Measurements from ENCODE around the gene PRKG1. TPM values are rescaled to one million over a fixed set of nuclear protein-coding genes. Genes with fewer than 3 reads are reported as not detected.

The PRKG1 gene
- total RNA-seq, 1 donor from 2014 or later = 26.4 TPM

- H3K27ac ChIP-seq = no peak overlapping the region
- no peaks in the 10 kb centered on the region for H3K36me3 ChIP-seq
- H2AFZ ChIP-seq (replicated peaks) = no peak overlapping the region
- no peak overlapping the region for H3K4me3 ChIP-seq
- no peaks in the 10 kb centered on the region for H3F3A ChIP-seq (ENCODE audit: low read depth)
- no peak overlapping the region for H3K4me2 ChIP-seq
- no peak for DNase-seq (ENCODE audit: low spot score)
- Mint-ChIP-seq H3K36me3 (no peaks in the 10 kb centered on the region), H3K4me3 (no peak overlapping the region), H3K27me3 (ENCODE audit: insufficient read depth, low read depth) (no peaks in the 10 kb centered on the region), H3K27ac (no peak overlapping the region), H3K4me1 (no peaks in the 10 kb centered on the region), H3K9me3 (no peaks in the 10 kb centered on the region)
- H3K79me2 ChIP-seq (ENCODE audit: low read depth) = no peaks in the 10 kb centered on the region
- no peaks in the 10 kb centered on the region for H4K20me1 ChIP-seq (ENCODE audit: low read depth)
- H3K4me1 ChIP-seq = peaks cover 6% of the 10 kb centered on the region
- no peak for TF ChIP-seq CTCF (IDR thresholded peaks at IDR 0.05)
- no peak for TF ChIP-seq EZH2phosphoT487 (IDR thresholded peaks at IDR 0.05)
- TF ChIP-seq EZH2 (IDR thresholded peaks at IDR 0.05) = no peak
- H3K27me3 ChIP-seq = no peaks in the 10 kb centered on the region
- no peaks in the 10 kb centered on the region for H3K9me3 ChIP-seq (ENCODE audit: low read depth)
- H3K9ac ChIP-seq = no peak overlapping the region
These were observed 635.2 kb downstream of the PRKG1 start for GRCh38 chr10:51709324-51709972.

GRCh38 chr10:51711519-51711891 lies 637.2 kb downstream of the PRKG1 start:
- Histone ChIP-seq H3K79me2 (ENCODE audit: low read depth) (no peaks in the 10 kb centered on the region), H3K27me3 (no peaks in the 10 kb centered on the region)
- no peaks in the 10 kb centered on the region for H3K9me3 Mint-ChIP-seq

GRCh38 chr10:51716981-51717380 lies 642.7 kb downstream of the PRKG1 start:
- Mint-ChIP-seq H3K36me3 (no peaks in the 10 kb centered on the region), H3K4me3 (no peak overlapping the region), H3K27ac (no peak overlapping the region), H3K9me3 (no peaks in the 10 kb centered on the region), H3K27me3 (ENCODE audit: insufficient read depth, low read depth) (peaks cover 2% of the 10 kb centered on the region), H3K4me1 (no peaks in the 10 kb centered on the region)
- DNase-seq (ENCODE audit: low spot score) = no peak
- no peak overlapping the region for H3K27ac ChIP-seq
- H4K20me1 ChIP-seq (ENCODE audit: low read depth) = no peaks in the 10 kb centered on the region
- TF ChIP-seq CTCF (IDR thresholded peaks at IDR 0.05) (no peak), EZH2 (IDR thresholded peaks at IDR 0.05) (no peak), EZH2phosphoT487 (IDR thresholded peaks at IDR 0.05) (no peak)
- H3K27me3 ChIP-seq = no peaks in the 10 kb centered on the region
- H3K9ac ChIP-seq = no peak overlapping the region
- no peaks in the 10 kb centered on the region for H3F3A ChIP-seq (ENCODE audit: low read depth)
- no peaks in the 10 kb centered on the region for H3K9me3 ChIP-seq (ENCODE audit: low read depth)
- H2AFZ ChIP-seq (replicated peaks) = no peak overlapping the region
- H3K4me1 ChIP-seq = peaks cover 6% of the 10 kb centered on the region
- no peaks in the 10 kb centered on the region for H3K36me3 ChIP-seq
- H3K4me2 ChIP-seq = no peak overlapping the region
- no peaks in the 10 kb centered on the region for H3K79me2 ChIP-seq (ENCODE audit: low read depth)
- no peak overlapping the region for H3K4me3 ChIP-seq

More at GRCh38 chr10:51711519-51711891, 637.2 kb downstream of the PRKG1 start:
- H3K36me3 ChIP-seq = no peaks in the 10 kb centered on the region
- Mint-ChIP-seq H3K27ac (no peak overlapping the region), H3K36me3 (no peaks in the 10 kb centered on the region), H3K4me3 (no peak overlapping the region), H3K27me3 (ENCODE audit: insufficient read depth, low read depth) (no peaks in the 10 kb centered on the region), H3K4me1 (no peaks in the 10 kb centered on the region)
- no peaks in the 10 kb centered on the region for H3F3A ChIP-seq (ENCODE audit: low read depth)
- H2AFZ ChIP-seq (replicated peaks) = no peak overlapping the region
- no peaks in the 10 kb centered on the region for H4K20me1 ChIP-seq (ENCODE audit: low read depth)
- H3K4me1 ChIP-seq = peaks cover 12% of the 10 kb centered on the region
- H3K4me3 ChIP-seq = no peak overlapping the region
- no peak overlapping the region for H3K4me2 ChIP-seq
- no peak overlapping the region for H3K27ac ChIP-seq
- no peak overlapping the region for H3K9ac ChIP-seq
- no peak for DNase-seq (ENCODE audit: low spot score)
- no peak for TF ChIP-seq EZH2 (IDR thresholded peaks at IDR 0.05)
- no peak for TF ChIP-seq CTCF (IDR thresholded peaks at IDR 0.05)
- TF ChIP-seq EZH2phosphoT487 (IDR thresholded peaks at IDR 0.05) = no peak
- H3K9me3 ChIP-seq (ENCODE audit: low read depth) = no peaks in the 10 kb centered on the region
